Measurements from ENCODE around the gene CTIF.

CTIF gene

DNA sequence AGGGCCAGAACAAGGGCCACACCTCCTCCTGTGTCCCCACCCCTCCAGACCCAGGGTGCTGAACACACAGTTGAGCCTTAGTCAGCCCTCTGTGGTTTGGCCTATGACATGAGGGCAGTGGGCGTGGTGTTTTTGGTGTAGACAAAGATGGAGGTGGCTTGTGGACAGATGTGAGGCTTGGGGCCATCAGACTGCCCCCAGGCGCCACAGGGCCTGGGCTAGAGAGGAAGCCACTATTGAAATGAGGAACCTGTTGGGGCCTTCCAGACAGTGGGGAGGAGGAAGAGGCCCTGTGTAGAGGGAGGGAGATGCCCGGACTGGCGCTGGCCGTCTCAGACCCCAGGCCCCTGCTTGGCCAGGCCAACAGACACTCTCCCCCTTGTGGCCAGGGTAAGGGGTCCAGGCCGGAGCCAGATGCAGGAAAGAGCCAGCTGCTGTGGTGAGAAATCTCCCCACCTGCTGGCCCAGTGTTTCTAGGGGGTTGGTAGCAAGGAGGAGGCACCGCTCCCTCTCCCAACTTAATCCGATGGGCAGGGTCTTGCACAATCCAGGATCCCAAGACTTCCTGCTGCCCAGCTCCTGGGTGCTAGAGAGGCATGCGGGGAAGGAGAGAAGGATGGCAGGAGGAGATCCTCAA is 358.2 kb downstream of the CTIF start:
- Mint-ChIP-seq H3K36me3 (no peaks in the 10 kb centered on the region), H3K4me1 (peaks cover 13% of the 10 kb centered on the region), H3K27ac (no peak overlapping the region), H3K27me3 (no peaks in the 10 kb centered on the region), H3K4me3 (no peak overlapping the region), H3K9me3 (no peaks in the 10 kb centered on the region)

DNA sequence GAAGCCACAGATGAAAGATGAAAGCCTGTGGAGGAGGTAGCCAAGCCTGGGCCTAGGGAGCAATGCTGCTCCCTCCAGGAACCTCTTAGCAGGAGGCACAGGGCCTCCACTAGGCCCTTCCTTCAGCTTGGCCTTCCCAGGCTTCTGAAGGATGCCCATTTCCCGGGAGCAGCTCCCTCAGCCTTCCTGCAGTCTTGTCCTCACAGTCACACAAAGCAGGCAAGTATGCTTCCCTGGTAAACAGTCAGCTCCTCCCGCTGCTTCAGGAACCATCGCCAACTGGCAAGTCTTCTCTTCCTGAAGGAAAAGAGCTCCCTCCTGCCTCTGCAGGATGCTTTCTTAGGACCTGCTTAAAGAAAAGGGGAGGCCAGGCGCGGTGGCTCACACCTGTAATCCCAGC is 358.7 kb downstream of the CTIF start:
- Mint-ChIP-seq H3K36me3 (no peaks in the 10 kb centered on the region), H3K4me1 (peaks cover 13% of the 10 kb centered on the region), H3K27me3 (no peaks in the 10 kb centered on the region), H3K27ac (no peak overlapping the region), H3K4me3 (no peak overlapping the region), H3K9me3 (no peaks in the 10 kb centered on the region)

DNA sequence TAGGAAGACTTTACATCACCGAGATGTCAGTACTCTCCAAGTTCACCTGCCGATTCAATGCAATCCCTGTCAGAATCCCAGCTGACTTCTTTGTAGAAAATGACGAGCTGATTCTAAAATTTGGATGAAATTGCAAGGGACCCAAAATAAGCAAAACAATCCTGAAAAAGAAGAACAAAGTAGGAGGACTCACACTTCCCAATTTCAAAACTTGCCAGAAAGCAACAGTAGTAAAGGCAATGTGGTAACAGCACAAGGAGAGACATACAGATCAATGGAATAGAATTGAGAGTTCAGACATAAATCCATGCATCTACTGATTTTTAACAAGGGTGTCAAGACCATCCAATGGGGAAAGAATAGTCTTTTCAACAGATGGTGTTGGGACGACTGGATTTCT is 359.7 kb downstream of the CTIF start:
- Mint-ChIP-seq H3K4me3 (no peak overlapping the region), H3K27ac (no peak overlapping the region)

DNA sequence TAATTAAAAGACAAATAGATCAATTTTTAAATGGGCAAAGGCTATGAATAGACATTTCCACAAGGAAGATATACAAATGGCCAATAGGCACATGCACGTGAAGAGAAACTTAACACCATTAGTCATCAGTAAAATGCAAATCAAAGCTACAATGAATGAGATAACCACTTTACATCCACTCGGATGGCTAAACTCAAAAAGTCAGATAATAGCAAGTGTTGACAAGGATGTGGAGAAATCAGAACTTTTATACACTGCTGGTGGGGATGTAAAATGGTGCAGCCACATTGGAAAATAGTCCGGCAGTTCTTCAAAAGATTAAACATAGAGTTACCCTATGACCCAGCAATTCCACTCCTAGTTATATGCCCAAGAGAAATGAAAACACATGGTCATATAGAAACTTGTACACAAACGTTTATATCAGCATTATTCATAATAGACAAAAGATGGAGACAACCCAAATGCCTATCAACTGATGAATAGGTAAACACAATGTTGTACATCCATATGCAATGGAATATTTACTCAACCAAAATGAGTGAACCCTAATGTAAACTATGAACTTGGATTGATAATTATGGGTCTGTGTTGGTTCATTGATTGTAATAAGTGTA is 360.8 kb downstream of the CTIF start:
- H3K36me3 Mint-ChIP-seq: peaks cover 4% of the 10 kb centered on the region
- H3K4me1 Mint-ChIP-seq: peaks cover 13% of the 10 kb centered on the region
- no peaks in the 10 kb centered on the region for H3K9me3 Mint-ChIP-seq
- H3K4me3 Mint-ChIP-seq: no peak overlapping the region
- no peaks in the 10 kb centered on the region for H3K27me3 Mint-ChIP-seq
- no peak overlapping the region for H3K27ac Mint-ChIP-seq

More for the DNA sequence above, 359.7 kb downstream of the CTIF start:
- no peaks in the 10 kb centered on the region for H3K9me3 Mint-ChIP-seq
- peaks cover 13% of the 10 kb centered on the region for H3K4me1 Mint-ChIP-seq
- no peaks in the 10 kb centered on the region for H3K36me3 Mint-ChIP-seq
- H3K27me3 Mint-ChIP-seq: no peaks in the 10 kb centered on the region

DNA sequence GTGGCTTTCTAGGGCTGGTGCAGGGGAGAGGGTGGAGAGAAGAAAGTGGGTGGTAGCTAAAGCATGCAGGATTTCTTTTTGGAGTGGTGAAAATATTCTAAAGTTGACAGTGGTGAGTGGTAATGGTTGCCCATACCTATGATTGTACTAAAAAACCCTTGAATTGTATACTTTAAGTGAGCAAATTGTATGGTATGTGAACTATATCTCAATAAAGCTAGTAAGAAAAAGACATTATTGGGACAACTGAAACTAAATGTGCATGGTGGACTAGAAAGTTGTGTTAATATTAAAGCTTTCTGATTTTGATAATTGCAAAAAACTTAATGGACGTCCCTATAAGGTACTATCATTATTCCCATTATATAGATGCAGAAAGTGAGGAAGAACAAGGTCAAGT is 361.6 kb downstream of the CTIF start:
- no peaks in the 10 kb centered on the region for H3K27me3 Mint-ChIP-seq
- no peaks in the 10 kb centered on the region for H3K9me3 Mint-ChIP-seq
- no peak overlapping the region for H3K4me3 Mint-ChIP-seq
- H3K27ac Mint-ChIP-seq: no peak overlapping the region
- H3K36me3 Mint-ChIP-seq: peaks cover 4% of the 10 kb centered on the region
- peaks cover 13% of the 10 kb centered on the region for H3K4me1 Mint-ChIP-seq

DNA sequence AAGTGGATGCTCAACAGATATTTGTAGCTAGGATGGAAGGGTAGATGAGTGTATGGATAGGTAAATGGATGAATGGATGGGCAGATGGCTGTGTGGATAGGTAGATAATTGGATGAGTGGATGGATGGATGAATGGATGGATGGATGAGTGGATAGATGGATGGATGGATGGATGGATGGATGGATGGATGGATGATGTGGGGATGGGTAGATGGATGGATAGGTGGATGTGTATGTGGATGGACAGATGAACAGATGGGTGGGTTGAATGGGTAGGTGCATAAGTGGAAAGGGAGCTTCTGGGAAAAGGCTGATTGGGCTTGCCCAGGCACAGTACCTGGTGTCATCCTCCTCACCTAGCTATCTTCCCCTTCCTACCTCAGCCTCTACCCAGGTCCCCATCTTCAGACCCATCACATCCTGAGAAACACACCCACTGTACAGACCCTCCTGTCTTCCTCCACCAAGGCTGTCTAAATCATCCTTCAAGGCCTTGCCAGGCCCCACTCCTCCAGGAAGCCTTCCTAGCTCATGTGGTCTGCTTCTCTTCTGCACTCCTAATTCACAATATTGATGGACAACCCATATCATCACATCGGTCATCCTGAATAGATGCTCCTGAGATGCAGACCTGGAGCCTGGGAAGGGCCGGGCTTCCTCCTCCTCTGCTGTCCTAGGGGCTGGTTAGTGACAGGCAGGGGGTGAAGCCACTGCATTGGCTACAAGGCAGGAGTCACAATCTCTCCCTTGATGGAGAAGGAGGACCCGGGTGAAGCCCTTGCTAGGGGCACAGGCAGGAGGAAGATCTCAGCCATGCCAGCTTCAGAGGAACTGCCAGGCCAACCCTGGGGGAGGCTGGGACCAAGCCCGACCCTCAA is 362.6 kb downstream of the CTIF start:
- Mint-ChIP-seq H3K36me3 (peaks cover 4% of the 10 kb centered on the region), H3K9me3 (no peaks in the 10 kb centered on the region), H3K4me3 (no peak overlapping the region), H3K27ac (no peak overlapping the region), H3K27me3 (no peaks in the 10 kb centered on the region), H3K4me1 (peaks cover 13% of the 10 kb centered on the region)

DNA sequence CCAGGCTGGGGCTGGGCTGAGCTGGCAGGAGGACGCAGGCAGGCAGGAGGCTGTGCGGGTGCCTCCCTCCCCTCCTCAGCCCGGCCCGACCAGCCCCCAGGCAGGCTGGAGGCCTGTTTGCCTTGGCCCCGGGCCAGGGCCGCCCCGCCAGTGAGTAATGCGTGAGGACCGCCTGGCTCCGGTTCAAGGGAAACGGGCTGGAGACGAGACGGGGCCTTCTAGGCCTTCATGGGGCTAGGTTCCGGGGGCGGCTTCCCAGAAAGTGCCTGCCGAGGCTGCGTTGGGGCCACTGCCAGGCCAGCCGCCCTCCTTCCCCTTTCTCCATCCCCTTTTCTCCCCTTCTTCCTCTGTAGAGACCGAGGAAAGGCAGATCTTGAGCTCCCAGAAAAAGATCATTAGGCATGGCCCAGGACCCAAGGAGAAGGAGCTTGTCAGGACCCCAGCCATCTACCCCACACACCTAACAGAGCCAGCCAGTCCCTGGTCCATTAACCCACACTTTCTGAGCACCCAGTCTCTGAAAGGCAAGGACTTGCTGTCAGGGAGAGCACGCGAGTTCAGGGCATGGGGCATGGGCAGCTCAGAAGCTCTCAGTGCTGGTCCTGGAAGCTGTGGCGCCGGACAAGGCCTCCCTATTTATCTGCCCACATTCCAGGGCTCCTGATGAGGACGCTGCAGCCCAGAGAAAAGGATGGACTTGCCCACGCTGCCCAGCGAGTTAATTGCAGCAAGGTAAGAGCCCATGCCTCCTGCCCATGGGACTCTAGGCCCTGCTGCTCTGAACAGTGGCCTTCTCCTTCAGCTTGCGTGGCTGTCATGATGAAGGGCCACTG is 363.4 kb downstream of the CTIF start:
- H3K4me1 Mint-ChIP-seq: peaks cover 9% of the 10 kb centered on the region
- peaks cover 4% of the 10 kb centered on the region for H3K36me3 Mint-ChIP-seq
- no peak overlapping the region for H3K27ac Mint-ChIP-seq
- H3K4me3 Mint-ChIP-seq: no peak overlapping the region
- H3K9me3 Mint-ChIP-seq: no peaks in the 10 kb centered on the region
- H3K27me3 Mint-ChIP-seq: no peaks in the 10 kb centered on the region

DNA sequence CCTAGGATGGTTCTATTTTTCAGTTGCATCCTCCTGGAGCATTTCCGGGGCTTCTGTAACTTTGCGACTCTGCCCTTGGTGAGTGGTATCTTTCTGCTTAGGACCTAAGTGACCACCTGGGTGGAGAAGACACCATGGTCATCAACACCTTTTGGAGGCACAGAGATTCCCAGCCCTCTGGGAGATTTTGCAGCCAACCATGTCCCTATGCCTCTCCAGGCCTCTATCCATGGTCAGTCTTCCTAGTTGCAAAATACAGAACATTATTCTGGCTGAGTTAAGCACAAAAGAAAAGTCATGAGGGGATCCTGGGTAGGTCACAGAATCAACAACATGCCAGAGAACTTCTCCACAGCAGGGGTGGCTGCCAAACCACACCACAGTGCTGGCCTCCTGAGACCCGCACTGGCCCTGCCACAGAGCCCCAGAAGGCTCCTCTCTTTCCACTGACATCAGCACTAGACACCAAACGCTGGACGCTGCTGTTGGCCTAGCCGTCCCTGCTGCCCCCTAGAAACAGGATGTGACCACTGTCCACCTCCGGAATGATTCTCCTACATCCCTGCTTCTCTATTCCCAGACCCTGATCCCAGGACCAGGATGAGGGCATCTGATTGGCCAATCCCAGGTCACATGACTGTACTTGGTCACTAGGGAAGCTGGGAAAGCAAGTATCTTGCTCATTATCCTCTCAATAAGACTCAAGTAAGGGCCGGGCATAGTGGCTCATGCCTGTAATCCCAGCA is 364.2 kb downstream of the CTIF start:
- Mint-ChIP-seq H3K9me3 (no peaks in the 10 kb centered on the region), H3K36me3 (peaks cover 4% of the 10 kb centered on the region), H3K4me3 (no peak overlapping the region), H3K27ac (no peak overlapping the region), H3K27me3 (no peaks in the 10 kb centered on the region), H3K4me1 (peaks cover 9% of the 10 kb centered on the region)

DNA sequence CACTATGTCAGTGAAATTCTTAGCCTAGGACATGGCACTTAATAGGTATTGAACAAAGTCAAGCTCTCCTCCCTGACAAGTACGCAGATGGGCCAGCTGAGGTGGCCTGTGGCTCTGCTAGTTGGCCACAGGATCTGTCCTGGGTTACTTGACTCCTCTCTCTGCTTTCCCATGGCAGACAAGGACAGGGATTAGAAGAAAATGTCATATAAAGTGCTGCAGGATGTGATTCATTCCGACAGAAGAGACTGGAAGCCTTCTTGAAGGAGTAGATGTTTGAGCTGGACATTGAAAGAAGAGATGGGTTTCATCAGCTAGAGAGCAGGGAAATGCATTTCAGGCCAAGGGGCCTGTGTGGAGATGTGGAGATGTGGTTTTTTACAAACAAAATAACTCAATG is 365.3 kb downstream of the CTIF start:
- Mint-ChIP-seq H3K4me3 (no peak overlapping the region), H3K9me3 (no peaks in the 10 kb centered on the region), H3K27me3 (no peaks in the 10 kb centered on the region), H3K4me1 (peaks cover 12% of the 10 kb centered on the region), H3K36me3 (peaks cover 4% of the 10 kb centered on the region), H3K27ac (no peak overlapping the region)

DNA sequence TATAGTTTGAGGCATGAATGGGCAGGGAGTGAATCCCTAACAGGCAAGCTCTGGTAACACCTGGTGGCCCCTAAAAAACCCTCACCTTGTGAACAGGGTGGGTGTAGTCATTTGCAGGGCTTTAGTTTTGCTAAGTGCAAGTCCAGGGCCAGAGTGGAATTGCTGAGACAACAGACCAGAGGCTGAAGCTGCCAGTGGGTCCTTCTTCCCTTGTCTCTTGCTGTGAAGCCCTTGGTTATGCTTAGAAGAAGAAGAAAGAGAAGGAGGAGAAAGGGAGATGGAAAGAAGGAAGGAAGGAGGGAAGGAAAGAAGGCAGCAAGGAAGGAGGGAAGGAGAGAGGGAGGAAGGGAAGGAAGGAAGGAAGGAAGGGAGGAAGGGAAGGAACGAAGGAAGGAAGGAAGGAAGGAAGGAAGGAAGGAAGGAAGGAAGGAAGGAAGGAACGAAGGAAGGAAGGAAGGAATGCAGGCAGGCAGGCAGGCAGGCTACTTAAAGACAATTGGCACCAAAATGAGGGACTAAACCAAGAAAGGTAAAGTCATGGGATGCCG is 366.1 kb downstream of the CTIF start:
- no peak overlapping the region for H3K4me3 Mint-ChIP-seq
- peaks cover 15% of the 10 kb centered on the region for H3K4me1 Mint-ChIP-seq
- peaks cover 4% of the 10 kb centered on the region for H3K36me3 Mint-ChIP-seq
- no peaks in the 10 kb centered on the region for H3K9me3 Mint-ChIP-seq
- H3K27ac Mint-ChIP-seq: peak overlapping the region; percentile 14
- H3K27me3 Mint-ChIP-seq: no peaks in the 10 kb centered on the region

DNA sequence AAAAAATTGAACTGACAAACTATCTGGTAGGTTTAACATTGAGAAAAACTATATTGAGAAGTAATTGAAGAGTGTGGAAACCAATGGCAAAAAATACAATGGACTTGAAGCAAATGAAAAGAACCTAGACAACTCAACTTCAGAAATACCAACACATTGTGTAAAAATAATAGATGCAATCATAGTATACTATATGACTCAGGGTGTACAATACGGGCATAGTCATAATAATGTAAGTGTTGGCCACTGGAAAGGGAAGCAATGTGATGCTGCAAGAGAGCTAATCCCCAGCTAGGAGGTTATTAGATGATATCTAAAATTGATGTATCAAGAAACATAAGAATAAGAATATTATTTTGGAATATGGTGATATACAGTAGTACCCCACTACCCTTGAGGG is 366.7 kb downstream of the CTIF start:
- Mint-ChIP-seq H3K27me3 (no peaks in the 10 kb centered on the region), H3K4me3 (no peak overlapping the region), H3K4me1 (peaks cover 15% of the 10 kb centered on the region), H3K27ac (no peak overlapping the region), H3K9me3 (no peaks in the 10 kb centered on the region), H3K36me3 (peaks cover 4% of the 10 kb centered on the region)

DNA sequence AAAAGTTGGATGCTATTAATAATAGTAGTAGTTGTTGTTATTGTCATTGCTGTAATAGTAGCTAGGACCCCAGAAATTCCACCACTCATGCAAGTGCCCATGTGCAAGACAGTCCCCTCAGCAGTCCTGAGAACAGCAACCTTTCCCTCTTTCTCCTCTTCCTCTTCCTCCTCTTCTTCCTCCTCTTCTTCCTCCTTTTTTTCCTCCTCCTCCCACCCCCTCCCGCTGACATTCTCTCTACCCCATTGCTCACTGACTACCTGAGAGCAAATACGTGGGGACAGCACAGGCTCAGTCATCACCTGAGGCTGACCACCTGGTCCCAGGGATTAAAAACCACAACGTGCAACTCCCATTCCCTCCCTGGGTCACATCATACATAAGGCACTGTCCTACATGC is 370.1 kb downstream of the CTIF start:
- Mint-ChIP-seq H3K36me3 (peaks cover 4% of the 10 kb centered on the region), H3K9me3 (no peaks in the 10 kb centered on the region), H3K4me3 (no peak overlapping the region), H3K27ac (no peak overlapping the region), H3K27me3 (no peaks in the 10 kb centered on the region), H3K4me1 (peaks cover 23% of the 10 kb centered on the region)

DNA sequence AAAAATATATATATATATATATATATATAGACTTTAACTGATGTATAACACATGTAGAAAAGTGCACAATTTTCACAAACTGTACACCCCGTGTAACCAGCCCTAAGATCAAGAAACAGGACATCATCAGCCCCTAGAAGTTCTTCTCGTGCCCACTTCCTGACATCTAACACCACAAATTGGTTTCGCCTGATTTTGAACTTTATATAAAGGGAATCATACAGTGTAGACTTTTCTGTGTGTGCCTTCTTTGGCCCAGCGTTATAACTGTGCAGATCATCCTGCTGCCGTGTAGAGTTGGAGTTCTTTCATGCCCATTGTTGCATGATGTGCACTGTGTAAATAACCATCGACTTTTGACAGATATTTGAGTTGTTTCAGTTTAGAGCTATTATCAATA is 370.9 kb downstream of the CTIF start:
- H3K4me3 Mint-ChIP-seq: peak overlapping the region; percentile 24
- H3K36me3 Mint-ChIP-seq: no peaks in the 10 kb centered on the region
- H3K27ac Mint-ChIP-seq: no peak overlapping the region
- H3K9me3 Mint-ChIP-seq: no peaks in the 10 kb centered on the region
- H3K4me1 Mint-ChIP-seq: peaks cover 23% of the 10 kb centered on the region
- no peaks in the 10 kb centered on the region for H3K27me3 Mint-ChIP-seq

DNA sequence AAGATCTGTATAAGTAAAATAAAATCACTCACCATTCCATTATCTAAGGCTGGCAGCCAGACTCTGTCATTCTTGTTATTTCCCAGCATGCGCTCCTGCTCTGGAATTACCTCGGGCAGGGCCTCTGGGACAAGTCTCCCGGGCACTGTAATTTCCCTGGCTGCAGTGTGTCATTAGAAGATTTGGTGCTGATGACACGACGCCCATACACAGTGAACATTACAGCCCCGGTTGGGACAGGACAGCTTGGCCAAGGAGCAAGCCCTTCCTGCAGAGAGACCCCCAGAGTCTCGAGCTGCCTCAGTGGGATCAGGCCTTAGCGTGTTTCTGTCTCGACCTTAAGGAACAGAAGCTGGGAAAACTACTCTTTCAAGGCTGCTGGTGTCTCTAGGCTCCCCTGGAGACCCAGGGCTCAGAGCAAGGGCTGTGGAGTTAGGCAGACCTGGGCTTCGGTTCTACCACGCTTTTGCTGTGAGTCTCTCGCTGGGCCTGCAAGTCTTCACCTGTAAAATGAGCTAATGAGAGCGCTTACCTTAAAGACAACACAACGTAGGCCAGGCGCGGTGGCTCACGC is 372.2 kb downstream of the CTIF start:
- no peaks in the 10 kb centered on the region for H3K9me3 Mint-ChIP-seq
- H3K4me1 Mint-ChIP-seq: peaks cover 23% of the 10 kb centered on the region
- H3K27me3 Mint-ChIP-seq: no peaks in the 10 kb centered on the region
- H3K27ac Mint-ChIP-seq: no peak overlapping the region
- no peaks in the 10 kb centered on the region for H3K36me3 Mint-ChIP-seq
- no peak overlapping the region for H3K4me3 Mint-ChIP-seq

All from activated naive CD4-positive, alpha-beta T cell treated with anti-CD3 and anti-CD28 coated beads, Interleukin-2, amount 50 U/mL, for 24 hours (primary cell).